ENCODE measurements around the gene TBCD.

DNA sequence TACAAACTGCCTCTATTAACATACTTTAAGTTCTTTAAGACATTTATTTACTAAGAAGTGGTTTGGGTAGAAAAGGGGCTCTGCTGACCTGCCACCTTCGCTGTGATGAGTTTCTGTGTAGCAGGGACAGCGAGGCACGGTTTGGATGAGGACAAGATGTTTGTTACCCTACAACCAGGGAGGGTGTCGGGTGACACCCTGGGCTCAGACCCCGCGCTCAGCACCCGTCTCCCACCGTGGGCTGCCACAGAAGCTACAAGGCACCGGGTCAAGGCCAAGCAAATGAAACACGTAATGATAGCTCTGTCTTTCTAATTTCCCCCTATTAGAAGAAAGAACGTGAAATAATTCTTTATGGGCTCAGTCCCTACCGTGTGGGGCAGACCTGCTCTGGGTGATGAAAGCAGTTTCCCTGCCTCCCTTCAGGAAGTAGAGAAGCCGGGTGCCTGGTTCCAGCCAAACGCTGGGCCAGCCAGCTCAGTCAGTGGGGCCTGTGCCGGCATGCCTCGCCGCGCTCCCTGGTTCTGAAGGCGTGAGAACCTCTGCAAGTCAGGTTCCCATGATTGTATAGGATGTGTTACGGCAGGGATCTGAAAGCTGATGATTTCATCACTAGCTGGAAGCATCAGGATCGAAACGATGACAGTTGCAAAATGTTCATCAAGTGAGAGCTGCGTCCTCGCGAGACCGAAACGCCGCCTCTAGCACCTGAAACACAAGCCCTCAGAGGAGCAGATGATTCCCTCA is 84.1 kb downstream of the TBCD start:
- TF ChIP-seq POLR2AphosphoS5 (IDR thresholded peaks at IDR 0.05; ENCODE audit: borderline replicate concordance, low read depth, low read length) (no peak), EZH2 (IDR thresholded peaks at IDR 0.05) (no peak), FOXP2 (optimal IDR thresholded peaks at IDR 0.05; ENCODE audit: control extremely low read depth, extremely low read length, insufficient read depth) (no peak)
